H1 (cell line): ENCODE results near the gene AMPH. TPM values are rescaled to one million over a fixed set of nuclear protein-coding genes. Genes with fewer than 3 reads are reported as not detected.

Source experiments
- BACH1 ChIP-seq: IDR thresholded peaks from 2 replicates; pipeline ENCODE4 v1.6.1; 2012; ENCODE audit warnings: low read length, improper control_type of control experiment
- CEBPB ChIP-seq: IDR thresholded peaks from 2 replicates; pipeline ENCODE4 v1.6.1; 2012; ENCODE audit warnings: low read depth, low read length
- E2F6 ChIP-seq: IDR thresholded peaks from 2 replicates; pipeline ENCODE4 v1.6.1; 2012; ENCODE audit warnings: inconsistent platforms
- GTF2F1 ChIP-seq: IDR thresholded peaks from 2 replicates; pipeline ENCODE4 v1.6.1; 2012; ENCODE audit warnings: low read depth, low read length, improper control_type of control experiment, borderline replicate concordance
- HDAC2 ChIP-seq, 2 experiments: fragments of 300-600 bp in 1 of 2; sonication (generic) in 1 of 2; IDR thresholded peaks; 2 replicates each; pipeline ENCODE4 v1.6.1; 2011 to 2012; ENCODE audit warnings: low read depth in 2 of 2, low read length in 2 of 2, mild to moderate bottlenecking in 2 of 2, moderate library complexity in 2 of 2, borderline replicate concordance in 1 of 2, inconsistent platforms in 1 of 2
- NRF1 ChIP-seq: IDR thresholded peaks from 2 replicates; pipeline ENCODE4 v1.6.1; 2011; ENCODE audit warnings: mild to moderate bottlenecking, low read depth, low read length, improper control_type of control experiment
- SP1 ChIP-seq: IDR thresholded peaks from 2 replicates; pipeline ENCODE4 v1.6.1; 2011; ENCODE audit warnings: low read depth, low read length
- SP4 ChIP-seq: IDR thresholded peaks from 2 replicates; pipeline ENCODE4 v1.6.1; 2012; ENCODE audit warnings: low read length, inconsistent platforms
- polyA plus RNA-seq, 7 experiments: library from polyadenylated mRNA; depleted of rRNA in 3 of 7; stranded (reverse) in 5 of 7; unstranded in 2 of 7; fragments of >200 nt in 5 of 7; fragments of 200-250 nt in 2 of 7; gene quantifications; 1 replicate in 5 of 7; 2 replicates in 1 of 7; 4 replicates in 1 of 7; pipeline versions ENCODE4 v1.2.1 to v1.2.3, GENCODE V29; 2011 to 2013; ENCODE audit warnings: missing spikeins in 2 of 7, mixed read lengths in 2 of 7
- total RNA-seq: library from RNA; stranded (reverse); fragmentation: NEBNext Ultra II Directional; extraction: Animal tissue kit (Norgen Biotek cat#: 25700); gene quantifications from 2 replicates; pipeline ENCODE4 v1.2.1, GENCODE V29; 2021

Gene AMPH
- total and polyA plus RNA-seq, 2 of the 8 experiments (the other 6 are each of a cell fraction or from before 2014, with no cell fraction given), result 7.3 to 12.2 TPM

GRCh38 chr7:38507384-38507783 is 123.8 kb downstream of the AMPH start (continued):
- TF ChIP-seq E2F6 (no peak), CEBPB (no peak; the same call in 1 of the 2 replicates), BACH1 (no peak), NRF1 (no peak), SP1 (no peak), SP4 (no peak), GTF2F1 (no peak), HDAC2 (IDR thresholded peaks at IDR 0.05; ENCODE audit: borderline replicate concordance in 1 of 2, low read depth in 2 of 2, low read length in 2 of 2) (no peak)
